Measurements from ENCODE around the gene LRMDA. TPM values are rescaled to one million over a fixed set of nuclear protein-coding genes. Genes with fewer than 3 reads are reported as not detected.

Gene LRMDA
- total RNA-seq, 1 experiment from 2014 or later, result not detected

- CTCF ChIA-PET, result no interaction called here
- POLR2A ChIA-PET (ENCODE audit: low non-redundant PET), result no interaction called here
- Histone ChIP-seq H3K36me3 (ENCODE audit: insufficient read depth, low read length, poor library complexity, severe bottlenecking) (no peaks in the 10 kb centered on the region), H3K9me3 (ENCODE audit: low read depth, low read length, poor library complexity, severe bottlenecking) (no peaks in the 10 kb centered on the region), H3K4me3 (ENCODE audit: low read depth, low read length, poor library complexity, severe bottlenecking) (no peak overlapping the region), H3K27ac (ENCODE audit: low read depth, low read length, poor library complexity, severe bottlenecking) (no peak overlapping the region), H3K4me1 (ENCODE audit: insufficient read depth, low read length, poor library complexity, severe bottlenecking) (no peaks in the 10 kb centered on the region), H3K27me3 (replicated peaks; ENCODE audit: insufficient read depth, low read depth, low read length, poor library complexity) (no peaks in the 10 kb centered on the region)
- no TSS peak for BruUV-seq (replicated peaks)
- intact Hi-C loops (cut with micrococcal nuclease; ENCODE audit: unreplicated experiment), result no loop called here
- no peak for DNase-seq (ENCODE audit: low spot score)
- no peak for TF ChIP-seq EZH2 (IDR thresholded peaks at IDR 0.05; ENCODE audit: borderline replicate concordance, low read depth, low read length, poor library complexity, severe bottlenecking)
- TF ChIP-seq CTCF (conservative IDR thresholded peaks at IDR 0.05; ENCODE audit: low read depth, low read length), result no peak
These were observed 705.5 kb downstream of the LRMDA start for GRCh38 chr10:76136961-76137360.

- no TSS peak for BruUV-seq (replicated peaks)
- Histone ChIP-seq H3K4me1 (ENCODE audit: insufficient read depth, low read length, poor library complexity, severe bottlenecking) (no peaks in the 10 kb centered on the region), H3K27ac (ENCODE audit: low read depth, low read length, poor library complexity, severe bottlenecking) (no peak overlapping the region), H3K36me3 (ENCODE audit: insufficient read depth, low read length, poor library complexity, severe bottlenecking) (no peaks in the 10 kb centered on the region), H3K9me3 (ENCODE audit: low read depth, low read length, poor library complexity, severe bottlenecking) (no peaks in the 10 kb centered on the region), H3K27me3 (replicated peaks; ENCODE audit: insufficient read depth, low read depth, low read length, poor library complexity) (no peaks in the 10 kb centered on the region), H3K4me3 (ENCODE audit: low read depth, low read length, poor library complexity, severe bottlenecking) (no peak overlapping the region)
- no peak for TF ChIP-seq EZH2 (IDR thresholded peaks at IDR 0.05; ENCODE audit: borderline replicate concordance, low read depth, low read length, poor library complexity, severe bottlenecking)
- no peak for TF ChIP-seq CTCF (conservative IDR thresholded peaks at IDR 0.05; ENCODE audit: low read depth, low read length)
- intact Hi-C loops (cut with micrococcal nuclease; ENCODE audit: unreplicated experiment), result no loop called here
- ChIA-PET POLR2A (ENCODE audit: low non-redundant PET) (no interaction called here), CTCF (no interaction called here)
- DNase-seq (ENCODE audit: low spot score), result no peak
These were observed 706.9 kb downstream of the LRMDA start for GRCh38 chr10:76138286-76138685.

GRCh38 chr10:76138906-76139305 is 707.5 kb downstream of the LRMDA start:
- Histone ChIP-seq H3K36me3 (ENCODE audit: insufficient read depth, low read length, poor library complexity, severe bottlenecking) (no peaks in the 10 kb centered on the region), H3K27me3 (replicated peaks; ENCODE audit: insufficient read depth, low read depth, low read length, poor library complexity) (no peaks in the 10 kb centered on the region), H3K4me3 (ENCODE audit: low read depth, low read length, poor library complexity, severe bottlenecking) (no peak overlapping the region), H3K27ac (ENCODE audit: low read depth, low read length, poor library complexity, severe bottlenecking) (no peak overlapping the region), H3K9me3 (ENCODE audit: low read depth, low read length, poor library complexity, severe bottlenecking) (no peaks in the 10 kb centered on the region), H3K4me1 (ENCODE audit: insufficient read depth, low read length, poor library complexity, severe bottlenecking) (no peaks in the 10 kb centered on the region)
- ChIA-PET POLR2A (ENCODE audit: low non-redundant PET) (no interaction called here), CTCF (no interaction called here)
- no TSS peak for BruUV-seq (replicated peaks)
- TF ChIP-seq CTCF (conservative IDR thresholded peaks at IDR 0.05; ENCODE audit: low read depth, low read length) (no peak), EZH2 (IDR thresholded peaks at IDR 0.05; ENCODE audit: borderline replicate concordance, low read depth, low read length, poor library complexity, severe bottlenecking) (no peak)
- no peak for DNase-seq (ENCODE audit: low spot score)
- intact Hi-C loops (cut with micrococcal nuclease; ENCODE audit: unreplicated experiment), result no loop called here
